Activated gamma-delta T cell (primary cell): ENCODE measurements around the gene AQP9.
"Not testable (repeated sequence)": the region's sequence is repeated elsewhere in the genome, so short reads cannot be mapped to it uniquely, and the experiment has no call there.

Source experiments
- DNase-seq: peaks from one replicate; lab custom pipeline; 2025; lab: John Stamatoyannopoulos, UW
- total RNA-seq, 2 donors: gene quantifications; one replicate each; lab custom pipeline; 2026; lab: John Stamatoyannopoulos, UW

The AQP9 gene
- 0 reads per million in 2 donors for total RNA-seq

GRCh38 chr15:58138106-58138505 is at the start of gene AQP9:
Gene AQP9, plus strand, starts transcription at chr15:58138381. Its CDS starts 185 bp downstream, at chr15:58138566.
- no peak for DNase-seq

GRCh38 chr15:58095415-58095814 is 42.8 kb upstream of the AQP9 start:
- no peak for DNase-seq

GRCh38 chr15:58096529-58097084 is 41.6 kb upstream of the AQP9 start:
- DNase-seq: no peak

- no peak for DNase-seq
Measured at GRCh38 chr15:58103482-58103881, 34.7 kb upstream of the AQP9 start.

- DNase-seq: no peak
Measured at GRCh38 chr15:58108117-58108516, 30.1 kb upstream of the AQP9 start.

GRCh38 chr15:58109419-58109818 is 28.8 kb upstream of the AQP9 start:
- DNase-seq: no peak

- DNase-seq: no peak
Measured at GRCh38 chr15:58110999-58111717, 27.0 kb upstream of the AQP9 start.

GRCh38 chr15:58111718-58112104 is 26.5 kb upstream of the AQP9 start:
- no peak for DNase-seq

- DNase-seq: not testable (repeated sequence)
Measured at GRCh38 chr15:58113358-58113757, 24.8 kb upstream of the AQP9 start.

GRCh38 chr15:58114388-58114787 is 23.8 kb upstream of the AQP9 start:
- no peak for DNase-seq

GRCh38 chr15:58114812-58115211 is 23.4 kb upstream of the AQP9 start:
- no peak for DNase-seq

GRCh38 chr15:58115692-58116091 is 22.5 kb upstream of the AQP9 start:
- DNase-seq: no peak

- DNase-seq: no peak
Measured at GRCh38 chr15:58117619-58118018, 20.6 kb upstream of the AQP9 start.

- no peak for DNase-seq
Measured at GRCh38 chr15:58118272-58118671, 19.9 kb upstream of the AQP9 start.

- DNase-seq: no peak
Measured at GRCh38 chr15:58119016-58119415, 19.2 kb upstream of the AQP9 start.

GRCh38 chr15:58124585-58124984 is 13.6 kb upstream of the AQP9 start:
- no peak for DNase-seq

- DNase-seq: no peak
Measured at GRCh38 chr15:58125333-58125732, 12.8 kb upstream of the AQP9 start.

GRCh38 chr15:58134886-58135285 is 3.3 kb upstream of the AQP9 start:
- no peak for DNase-seq

- DNase-seq: no peak
Measured at GRCh38 chr15:58135511-58136174, 2.5 kb upstream of the AQP9 start.

- no peak for DNase-seq
Measured at GRCh38 chr15:58136731-58137130, 1.4 kb upstream of the AQP9 start.

- DNase-seq: no peak
Measured at GRCh38 chr15:58137686-58138085, 495 bp upstream of the AQP9 start.

GRCh38 chr15:58139276-58139988 is 1.3 kb downstream of the AQP9 start:
- DNase-seq: no peak
